ENCODE data around the gene SPDYE4. TPM values are rescaled to one million over a fixed set of nuclear protein-coding genes. Genes with fewer than 3 reads are reported as not detected.

The SPDYE4 gene
- total and polyA plus RNA-seq, 8 donors: 0.47 to 0.67 (median 0.56) TPM; not detected in 5

GRCh38 chr17:8762012-8762411, 3.7 kb upstream of the SPDYE4 start:
- no peak for TF ChIP-seq CTCF (IDR thresholded peaks at IDR 0.05)
- no peak for DNase-seq
- no peaks in the 10 kb centered on the region for H3K9me3 ChIP-seq
- peaks cover 0 to 11% of the 10 kb centered on the region in 2 donors for H3K27me3 ChIP-seq
- H3K36me3 ChIP-seq: no peaks in the 10 kb centered on the region
- ATAC-seq: no peak
- no peak overlapping the region for H3K4me3 ChIP-seq
- intact Hi-C loops (cut with DNase I): no loop called here
- H3K4me1 ChIP-seq: no peaks in the 10 kb centered on the region
- H3K27ac ChIP-seq: no peak overlapping the region

GRCh38 chr17:8757189-8757588, 1.2 kb downstream of the SPDYE4 start:
- Histone ChIP-seq H3K9me3 (no peaks in the 10 kb centered on the region), H3K27ac (no peak overlapping the region), H3K27me3 (peaks cover 0 to 35% of the 10 kb centered on the region in 2 donors), H3K4me3 (no peak overlapping the region), H3K36me3 (no peaks in the 10 kb centered on the region), H3K4me1 (no peaks in the 10 kb centered on the region)
- ATAC-seq (no peak), DNase-seq (peak in 1 of 4 donors; percentile 58)
- no peak for TF ChIP-seq CTCF (IDR thresholded peaks at IDR 0.05)
- intact Hi-C loops (cut with DNase I): no loop called here

- no peak overlapping the region for H3K4me3 ChIP-seq
- intact Hi-C loops (cut with DNase I): no loop called here
- no peak for TF ChIP-seq CTCF (IDR thresholded peaks at IDR 0.05)
These were observed 2.6 kb downstream of the SPDYE4 start for GRCh38 chr17:8755590-8756255.

GRCh38 chr17:8754890-8755289, 3.5 kb downstream of the SPDYE4 start:
- H3K27me3 ChIP-seq: peaks cover 0 to 41% of the 10 kb centered on the region in 2 donors
- no peaks in the 10 kb centered on the region for H3K9me3 ChIP-seq
- H3K36me3 ChIP-seq: no peaks in the 10 kb centered on the region
- H3K27ac ChIP-seq: no peak overlapping the region
- no peak for TF ChIP-seq CTCF (IDR thresholded peaks at IDR 0.05)
- no peaks in the 10 kb centered on the region for H3K4me1 ChIP-seq
- no peak for ATAC-seq
- no peak overlapping the region for H3K4me3 ChIP-seq
- intact Hi-C loops (cut with DNase I): no loop called here
- DNase-seq: no peak

More at GRCh38 chr17:8755590-8756255, 2.6 kb downstream of the SPDYE4 start:
- Histone ChIP-seq H3K27me3 (peaks cover 0 to 35% of the 10 kb centered on the region in 2 donors), H3K9me3 (no peaks in the 10 kb centered on the region), H3K27ac (no peak overlapping the region), H3K36me3 (no peaks in the 10 kb centered on the region), H3K4me1 (no peaks in the 10 kb centered on the region)
- ATAC-seq (no peak), DNase-seq (no peak)

- no peak overlapping the region for H3K27ac ChIP-seq
- ATAC-seq: peak; percentile 56
- no peak for DNase-seq
These were observed 4.3 kb downstream of the SPDYE4 start for GRCh38 chr17:8753976-8754440.

More at GRCh38 chr17:8753976-8754440, 4.3 kb downstream of the SPDYE4 start:
- Histone ChIP-seq H3K9me3 (no peaks in the 10 kb centered on the region), H3K27me3 (peaks cover 0 to 37% of the 10 kb centered on the region in 2 donors), H3K4me1 (no peaks in the 10 kb centered on the region), H3K36me3 (no peaks in the 10 kb centered on the region), H3K4me3 (no peak overlapping the region)
- intact Hi-C loops (cut with DNase I): no loop called here
- peak; percentile 8 to 16 for TF ChIP-seq CTCF (IDR thresholded peaks at IDR 0.05)
